Measurements from ENCODE around the gene SFSWAP. TPM values are rescaled to one million over a fixed set of nuclear protein-coding genes. Genes with fewer than 3 reads are reported as not detected.

SFSWAP gene
- total and polyA plus RNA-seq, 12 donors = 14.0 to 94.0 (median 29.1) TPM

- H3K9me3 ChIP-seq (replicated peaks in 1 of 3) = no peaks in the 10 kb centered on the region
- peak in 1 of 7 donors; percentile 36 for DNase-seq
- no peak overlapping the region for H3K27ac ChIP-seq
- peaks cover 4 to 21% of the 10 kb centered on the region in 2 donors for H3K4me1 ChIP-seq (replicated peaks in 1 of 2)
- TF ChIP-seq POLR2A (IDR thresholded peaks at IDR 0.05) (no peak), CTCF (IDR thresholded peaks at IDR 0.05) (no peak)
- 69 to 72% (median 70%) methylated on average over 18 of the region's 18 CpGs for WGBS, 4 donors
- H3K4me3 ChIP-seq = no peak overlapping the region
- intact Hi-C loops (cut with DNase I) = no loop called here
- no peaks in the 10 kb centered on the region for H3K36me3 ChIP-seq (replicated peaks in 1 of 2)
- H3K27me3 ChIP-seq = peaks cover 29% of the 10 kb centered on the region
Observed at GRCh38 chr12:131825146-131825892, 114.4 kb downstream of the SFSWAP start.

GRCh38 chr12:131826097-131826928 is 115.4 kb downstream of the SFSWAP start:
- Histone ChIP-seq H3K4me3 (no peak overlapping the region), H3K36me3 (replicated peaks in 1 of 2) (no peaks in the 10 kb centered on the region), H3K27me3 (peaks cover 36% of the 10 kb centered on the region), H3K9me3 (replicated peaks in 1 of 3) (no peaks in the 10 kb centered on the region), H3K27ac (no peak overlapping the region), H3K4me1 (replicated peaks in 1 of 2) (peaks cover 4 to 30% of the 10 kb centered on the region in 2 donors)
- 72 to 79% (median 77%) methylated on average over 18 to 23 of the region's 23 CpGs for WGBS, 4 donors
- no peak for DNase-seq
- intact Hi-C loops (cut with DNase I) = no loop called here
- TF ChIP-seq CTCF (IDR thresholded peaks at IDR 0.05) (no peak), POLR2A (IDR thresholded peaks at IDR 0.05) (no peak)

- Histone ChIP-seq H3K9me3 (replicated peaks in 1 of 3) (no peaks in the 10 kb centered on the region), H3K27ac (no peak within 1 kb of the TSS), H3K36me3 (replicated peaks in 1 of 2) (no peaks in the 10 kb centered on the region), H3K4me1 (replicated peaks in 1 of 2) (peaks cover 4 to 30% of the 10 kb centered on the region in 2 donors), H3K4me3 (peak within 1 kb of the TSS in 1 of 4 donors; percentile 51), H3K27me3 (peaks cover 44% of the 10 kb centered on the region)
- WGBS, 4 donors = 0 to 1% (median 1%) methylated on average over 1 to 86 of the region's 86 CpGs; no CpG with 5 or more reads in 1 of the 4 donors
- TF ChIP-seq POLR2A (IDR thresholded peaks at IDR 0.05) (no peak), CTCF (IDR thresholded peaks at IDR 0.05) (no peak)
- intact Hi-C loops (cut with DNase I) = no loop called here
- peak in 1 of 7 donors; percentile 25 for DNase-seq
Observed at GRCh38 chr12:131827961-131828534, 117.2 kb downstream of the SFSWAP start, which contains the start of gene MMP17. MMP17 (plus strand) TSS chr12:131828393; CDS start chr12:131828495, 102 bp downstream.

Data from adrenal gland (tissue), 12 donors.